ENCODE results near the gene BCL7C.
"Not testable (repeated sequence)": the region's sequence is repeated elsewhere in the genome, so short reads cannot be mapped to it uniquely, and the experiment has no call there.

Gene BCL7C

GRCh38 chr16:30863178-30863577, 30.7 kb downstream of the BCL7C start:
- H3K9ac ChIP-seq (ENCODE audit: low read depth, low read length, poor library complexity); H3K23ac ChIP-seq (ENCODE audit: low read depth, low read length, poor library complexity); H3K27me3 ChIP-seq (ENCODE audit: control insufficient read depth in 3 of 3, insufficient read depth in 3 of 3, low read depth in 1 of 3, low read length in 3 of 3); H3K36me3 ChIP-seq (replicated peaks in 1 of 2; ENCODE audit: control insufficient read depth in 2 of 2, insufficient read depth in 2 of 2, low read length in 2 of 2); H2BK12ac ChIP-seq (ENCODE audit: low read length); H4K91ac ChIP-seq (ENCODE audit: low read depth, low read length, poor library complexity); H3K4me2 ChIP-seq (ENCODE audit: insufficient read depth, low read length, poor library complexity, severe bottlenecking); H4K8ac ChIP-seq (ENCODE audit: low read depth, low read length); H3K4ac ChIP-seq (ENCODE audit: low read length); H2BK5ac ChIP-seq (ENCODE audit: low read length); H3K9me3 ChIP-seq (replicated peaks in 1 of 2; ENCODE audit: control insufficient read depth in 2 of 2, insufficient read depth in 1 of 2, low read depth in 1 of 2, low read length in 2 of 2); H3K18ac ChIP-seq (ENCODE audit: low read length); H3K14ac ChIP-seq (ENCODE audit: low read length); H3K4me1 ChIP-seq (ENCODE audit: control insufficient read depth in 2 of 2, insufficient read depth in 1 of 2, low read depth in 1 of 2, low read length in 2 of 2); DNase-seq (ENCODE audit: low spot score); H3K27ac ChIP-seq (replicated peaks; ENCODE audit: low read length); H3K79me1 ChIP-seq (ENCODE audit: low read depth, low read length); H3K4me3 ChIP-seq (ENCODE audit: low read length in 2 of 2); H2AFZ ChIP-seq (ENCODE audit: low read length); H2BK15ac ChIP-seq (ENCODE audit: low read length); H2BK120ac ChIP-seq (ENCODE audit: low read depth, low read length); H2AK5ac ChIP-seq (ENCODE audit: low read depth, low read length): not testable (repeated sequence)
- WGBS, 2 donors (ENCODE audit: extremely low coverage in 2 of 2, insufficient read length in 2 of 2, insufficient replicate concordance in 1 of 2): no CpG with 5 or more reads among the region's 3 CpGs

DNA sequence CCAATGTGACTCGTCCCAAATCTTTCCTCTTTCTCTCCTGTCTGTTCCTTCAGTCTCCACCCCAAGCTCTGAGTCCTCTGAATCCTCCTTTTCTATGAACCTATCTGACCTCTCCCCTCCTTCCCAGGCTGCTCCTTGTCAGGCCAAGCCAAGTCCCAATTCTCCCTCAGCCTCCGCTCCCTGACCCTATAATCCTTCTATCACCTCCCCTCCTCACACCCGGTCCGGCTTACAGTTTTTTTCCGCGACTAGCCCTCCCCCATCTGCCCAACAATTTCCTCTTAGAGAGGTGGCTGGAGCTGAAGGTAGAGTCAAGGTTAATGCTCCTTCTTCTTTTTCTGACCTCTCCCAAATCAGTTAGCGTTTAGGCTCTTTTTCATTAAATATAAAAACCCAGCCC, 33.1 kb downstream of the BCL7C start:
- H4K8ac ChIP-seq (ENCODE audit: low read depth, low read length); H2AK5ac ChIP-seq (ENCODE audit: low read depth, low read length); H3K4me2 ChIP-seq (ENCODE audit: insufficient read depth, low read length, poor library complexity, severe bottlenecking); H3K27ac ChIP-seq (replicated peaks; ENCODE audit: low read length); H3K79me1 ChIP-seq (ENCODE audit: low read depth, low read length); H3K4me3 ChIP-seq (ENCODE audit: low read length in 2 of 2); H2AFZ ChIP-seq (ENCODE audit: low read length); H3K4ac ChIP-seq (ENCODE audit: low read length); H3K14ac ChIP-seq (ENCODE audit: low read length); H3K36me3 ChIP-seq (replicated peaks in 1 of 2; ENCODE audit: control insufficient read depth in 2 of 2, insufficient read depth in 2 of 2, low read length in 2 of 2); H4K91ac ChIP-seq (ENCODE audit: low read depth, low read length, poor library complexity); H3K23ac ChIP-seq (ENCODE audit: low read depth, low read length, poor library complexity); H2BK120ac ChIP-seq (ENCODE audit: low read depth, low read length); H3K27me3 ChIP-seq (ENCODE audit: control insufficient read depth in 3 of 3, insufficient read depth in 3 of 3, low read depth in 1 of 3, low read length in 3 of 3); H3K18ac ChIP-seq (ENCODE audit: low read length); H2BK15ac ChIP-seq (ENCODE audit: low read length); H2BK12ac ChIP-seq (ENCODE audit: low read length); H3K9ac ChIP-seq (ENCODE audit: low read depth, low read length, poor library complexity); H3K9me3 ChIP-seq (replicated peaks in 1 of 2; ENCODE audit: control insufficient read depth in 2 of 2, insufficient read depth in 1 of 2, low read depth in 1 of 2, low read length in 2 of 2); H3K4me1 ChIP-seq (ENCODE audit: control insufficient read depth in 2 of 2, insufficient read depth in 1 of 2, low read depth in 1 of 2, low read length in 2 of 2); DNase-seq (ENCODE audit: low spot score); H2BK5ac ChIP-seq (ENCODE audit: low read length): not testable (repeated sequence)
- WGBS, 2 donors (ENCODE audit: extremely low coverage in 2 of 2, insufficient read length in 2 of 2, insufficient replicate concordance in 1 of 2): no CpG with 5 or more reads among the region's 7 CpGs

- no peak overlapping the region for H4K8ac ChIP-seq (ENCODE audit: low read depth, low read length)
- no peak overlapping the region for H3K4me3 ChIP-seq (ENCODE audit: low read length in 2 of 2)
- H3K4me2 ChIP-seq (ENCODE audit: insufficient read depth, low read length, poor library complexity, severe bottlenecking): no peak overlapping the region
- no peak overlapping the region for H2BK5ac ChIP-seq (ENCODE audit: low read length)
- H3K18ac ChIP-seq (ENCODE audit: low read length): no peak overlapping the region
- no peak overlapping the region for H3K9ac ChIP-seq (ENCODE audit: low read depth, low read length, poor library complexity)
- H4K91ac ChIP-seq (ENCODE audit: low read depth, low read length, poor library complexity): no peak overlapping the region
- H3K4me1 ChIP-seq (ENCODE audit: control insufficient read depth in 2 of 2, insufficient read depth in 1 of 2, low read depth in 1 of 2, low read length in 2 of 2): no peaks in the 10 kb centered on the region
- no peak overlapping the region for H2BK15ac ChIP-seq (ENCODE audit: low read length)
- no peak overlapping the region for H3K23ac ChIP-seq (ENCODE audit: low read depth, low read length, poor library complexity)
- H2AFZ ChIP-seq (ENCODE audit: low read length): no peak overlapping the region
- no peaks in the 10 kb centered on the region for H3K9me3 ChIP-seq (replicated peaks in 1 of 2; ENCODE audit: control insufficient read depth in 2 of 2, insufficient read depth in 1 of 2, low read depth in 1 of 2, low read length in 2 of 2)
- no peak overlapping the region for H2BK12ac ChIP-seq (ENCODE audit: low read length)
- H2AK5ac ChIP-seq (ENCODE audit: low read depth, low read length): no peak overlapping the region
- DNase-seq (ENCODE audit: low spot score): no peak
- no peaks in the 10 kb centered on the region for H3K27me3 ChIP-seq (ENCODE audit: control insufficient read depth in 3 of 3, insufficient read depth in 3 of 3, low read depth in 1 of 3, low read length in 3 of 3)
- no peak overlapping the region for H2BK120ac ChIP-seq (ENCODE audit: low read depth, low read length)
- no peak overlapping the region for H3K27ac ChIP-seq (replicated peaks; ENCODE audit: low read length)
- H3K36me3 ChIP-seq (replicated peaks in 1 of 2; ENCODE audit: control insufficient read depth in 2 of 2, insufficient read depth in 2 of 2, low read length in 2 of 2): peaks cover 0 to 10% of the 10 kb centered on the region in 2 donors
- no CpG with 5 or more reads among the region's 4 CpGs for WGBS, 2 donors (ENCODE audit: extremely low coverage in 2 of 2, insufficient read length in 2 of 2, insufficient replicate concordance in 1 of 2)
- no peaks in the 10 kb centered on the region for H3K79me1 ChIP-seq (ENCODE audit: low read depth, low read length)
- no peak overlapping the region for H3K14ac ChIP-seq (ENCODE audit: low read length)
- H3K4ac ChIP-seq (ENCODE audit: low read length): no peak overlapping the region
These were observed 35.0 kb downstream of the BCL7C start for GRCh38 chr16:30858829-30859423.

DNA sequence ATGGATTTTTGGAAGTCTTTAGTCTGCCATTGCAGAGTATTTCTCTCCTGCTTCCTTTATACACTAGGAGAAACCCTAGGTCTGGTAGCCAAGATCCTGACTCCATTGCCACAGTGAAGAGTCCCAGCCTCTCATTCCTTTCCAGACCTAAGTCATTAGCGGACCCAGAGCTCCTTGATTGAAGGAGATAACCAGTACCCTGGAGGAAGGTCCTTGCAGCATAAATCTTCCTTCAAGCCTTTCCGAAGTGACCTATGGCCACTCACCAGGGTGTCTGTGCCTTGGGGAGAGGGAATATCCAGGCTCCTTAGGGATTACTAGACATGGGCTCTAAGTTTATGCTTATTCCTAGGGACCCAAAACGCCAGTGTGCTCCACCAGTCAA, 35.8 kb downstream of the BCL7C start:
- no peak overlapping the region for H3K27ac ChIP-seq (replicated peaks; ENCODE audit: low read length)
- no CpG with 5 or more reads among the region's 3 CpGs for WGBS, 2 donors (ENCODE audit: extremely low coverage in 2 of 2, insufficient read length in 2 of 2, insufficient replicate concordance in 1 of 2)

More for the DNA sequence above, 35.8 kb downstream of the BCL7C start:
- H3K4me2 ChIP-seq (ENCODE audit: insufficient read depth, low read length, poor library complexity, severe bottlenecking): no peak overlapping the region
- no peak overlapping the region for H4K91ac ChIP-seq (ENCODE audit: low read depth, low read length, poor library complexity)
- H3K27me3 ChIP-seq (ENCODE audit: control insufficient read depth in 3 of 3, insufficient read depth in 3 of 3, low read depth in 1 of 3, low read length in 3 of 3): no peaks in the 10 kb centered on the region
- H3K9ac ChIP-seq (ENCODE audit: low read depth, low read length, poor library complexity): no peak overlapping the region
- H2BK120ac ChIP-seq (ENCODE audit: low read depth, low read length): no peak overlapping the region
- H3K9me3 ChIP-seq (replicated peaks in 1 of 2; ENCODE audit: control insufficient read depth in 2 of 2, insufficient read depth in 1 of 2, low read depth in 1 of 2, low read length in 2 of 2): no peaks in the 10 kb centered on the region
- no peak overlapping the region for H2AK5ac ChIP-seq (ENCODE audit: low read depth, low read length)
- H2BK5ac ChIP-seq (ENCODE audit: low read length): no peak overlapping the region
- no peaks in the 10 kb centered on the region for H3K79me1 ChIP-seq (ENCODE audit: low read depth, low read length)
- no peak for DNase-seq (ENCODE audit: low spot score)
- H3K14ac ChIP-seq (ENCODE audit: low read length): no peak overlapping the region
- no peak overlapping the region for H3K23ac ChIP-seq (ENCODE audit: low read depth, low read length, poor library complexity)
- no peak overlapping the region for H3K4me3 ChIP-seq (ENCODE audit: low read length in 2 of 2)
- no peak overlapping the region for H3K18ac ChIP-seq (ENCODE audit: low read length)
- no peak overlapping the region for H2BK12ac ChIP-seq (ENCODE audit: low read length)
- no peak overlapping the region for H4K8ac ChIP-seq (ENCODE audit: low read depth, low read length)
- no peak overlapping the region for H3K4ac ChIP-seq (ENCODE audit: low read length)
- no peaks in the 10 kb centered on the region for H3K4me1 ChIP-seq (ENCODE audit: control insufficient read depth in 2 of 2, insufficient read depth in 1 of 2, low read depth in 1 of 2, low read length in 2 of 2)
- no peak overlapping the region for H2BK15ac ChIP-seq (ENCODE audit: low read length)
- peaks cover 0 to 18% of the 10 kb centered on the region in 2 donors for H3K36me3 ChIP-seq (replicated peaks in 1 of 2; ENCODE audit: control insufficient read depth in 2 of 2, insufficient read depth in 2 of 2, low read length in 2 of 2)
- no peak overlapping the region for H2AFZ ChIP-seq (ENCODE audit: low read length)
